Posterior cingulate gyrus (tissue), 11 donors: ENCODE data around the gene KCNMB3.
"Not testable (repeated sequence)": the region's sequence is repeated elsewhere in the genome, so short reads cannot be mapped to it uniquely, and the experiment has no call there.

Experiments used
- DNase-seq, 10 donors: peaks; one replicate each; pipeline versions ENCODE4 v3.0.0 to v3.0.0-alpha.2; 2020 to 2021; ENCODE audit warnings: mixed read lengths in 3 of 10
- intact Hi-C: fragments of 100-400 bp; cut with DNase I; formaldehyde crosslinking; loops from one replicate; pipeline ENCODE4 v1.15.1; 2023

Gene KCNMB3

GRCh38 chr3:179218213-179218612, 32.7 kb downstream of the KCNMB3 start:
- intact Hi-C loops, DNase-seq: not testable (repeated sequence)

GRCh38 chr3:179215550-179215949, 35.4 kb downstream of the KCNMB3 start:
- DNase-seq, intact Hi-C loops: not testable (repeated sequence)

DNA sequence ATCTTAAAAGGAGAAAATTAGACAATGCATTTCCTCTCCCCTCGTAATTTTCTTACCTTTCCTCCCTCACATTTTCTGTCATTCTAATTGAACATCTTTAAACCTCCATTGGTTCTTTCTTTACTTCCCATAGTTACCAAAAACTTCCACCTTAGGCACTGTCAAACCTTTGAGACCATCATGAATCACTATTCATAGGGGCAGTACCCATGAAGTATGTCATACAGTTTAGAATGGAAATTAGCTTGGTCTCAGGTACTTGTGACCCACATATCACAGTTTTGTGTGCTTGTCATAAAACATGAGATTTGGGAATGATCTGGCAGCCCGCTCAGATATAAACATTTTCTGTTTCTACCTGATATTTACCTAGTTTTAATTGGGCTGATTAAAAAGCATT, 50.1 kb downstream of the KCNMB3 start:
- DNase-seq, result no peak
- intact Hi-C loops, result no loop called here

GRCh38 chr3:179196700-179197099, 54.2 kb downstream of the KCNMB3 start:
- intact Hi-C loops, result no loop called here
- DNase-seq, result no peak

DNA sequence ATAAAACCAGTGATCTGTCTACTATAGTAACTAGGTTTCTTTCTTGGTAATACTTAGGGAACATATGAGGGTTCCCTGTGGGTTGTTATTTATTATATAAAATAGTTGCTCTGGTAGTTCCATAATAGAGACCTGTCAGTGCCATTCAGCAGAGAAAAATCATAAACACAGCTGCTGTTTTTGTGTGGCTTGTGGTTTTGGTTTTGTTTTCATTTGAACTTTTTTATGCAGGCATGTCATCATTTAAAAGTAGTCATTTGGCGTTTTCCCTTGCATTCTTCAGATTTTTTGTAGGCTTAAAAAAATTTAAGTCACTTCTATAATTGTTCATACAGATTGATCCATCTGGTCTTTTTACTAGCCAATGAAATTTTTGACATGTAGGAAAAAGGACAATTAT, 54.8 kb downstream of the KCNMB3 start:
- no peak for DNase-seq
- intact Hi-C loops, result no loop called here

DNA sequence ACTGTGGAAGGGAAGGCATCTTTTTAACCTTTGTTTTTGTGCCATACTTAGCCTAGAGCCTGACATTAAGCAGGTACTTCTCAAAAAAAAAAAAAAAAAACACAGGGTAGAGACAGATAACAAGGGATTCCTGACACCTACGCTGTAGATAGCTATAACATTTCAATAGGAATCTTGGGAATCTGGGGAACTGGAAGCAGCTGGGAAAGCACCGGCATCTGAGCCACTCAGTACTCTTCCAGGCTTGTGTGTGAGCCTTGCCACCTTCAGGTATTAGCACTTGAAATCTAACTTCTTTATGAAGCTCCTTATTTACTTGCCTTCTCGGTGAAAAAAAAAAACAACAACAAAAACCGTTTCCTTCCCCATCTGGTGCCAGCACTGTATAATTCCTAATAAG, 56.0 kb downstream of the KCNMB3 start:
- no peak for DNase-seq
- intact Hi-C loops, result no loop called here
